Mononuclear cell (primary cell): Measurements from ENCODE around the gene TDRD7. TPM values are rescaled to one million over a fixed set of nuclear protein-coding genes. Genes with fewer than 3 reads are reported as not detected.

Experiments
- H3K27me3 ChIP-seq: 2 replicates; pipeline ENCODE4 v1.6.0; 2011; ENCODE audit warnings: low read length, control low read depth; ENCODE audit not compliant: insufficient read depth
- H3K4me1 ChIP-seq: 2 replicates; pipeline ENCODE4 v1.5.1; 2011; ENCODE audit warnings: mild to moderate bottlenecking, low read length, control low read depth; ENCODE audit not compliant: insufficient read depth
- H3K4me3 ChIP-seq: 2 replicates; pipeline ENCODE4 v1.5.1; 2011; ENCODE audit warnings: mild to moderate bottlenecking, low read length, moderate library complexity
- H3K9me3 ChIP-seq: 2 replicates; pipeline ENCODE4 v1.5.1; 2011; ENCODE audit warnings: low read depth, mild to moderate bottlenecking, control low read depth, low read length
- total RNA-seq: library from RNA; depleted of rRNA; stranded (reverse); fragments of >200 nt; gene quantifications from one replicate; pipeline ENCODE4 v1.2.3, GENCODE V29; 2012

Gene TDRD7
- total RNA-seq, 1 donor = 7.2 TPM

- Histone ChIP-seq H3K4me1 (no peaks in the 10 kb centered on the region), H3K27me3 (peaks cover 6% of the 10 kb centered on the region), H3K4me3 (no peak overlapping the region), H3K9me3 (no peaks in the 10 kb centered on the region)
Observed at GRCh38 chr9:97510797-97511654, 99.1 kb downstream of the TDRD7 start.

- H3K9me3 ChIP-seq = no peaks in the 10 kb centered on the region
Observed at GRCh38 chr9:97511655-97512427, 99.9 kb downstream of the TDRD7 start.

GRCh38 chr9:97512966-97513560 lies 101.2 kb downstream of the TDRD7 start:
- H3K9me3 ChIP-seq = no peaks in the 10 kb centered on the region
- H3K4me1 ChIP-seq = no peaks in the 10 kb centered on the region
- peaks cover 3% of the 10 kb centered on the region for H3K27me3 ChIP-seq
- no peak overlapping the region for H3K4me3 ChIP-seq

More at GRCh38 chr9:97511655-97512427, 99.9 kb downstream of the TDRD7 start:
- H3K4me3 ChIP-seq = no peak overlapping the region
- no peaks in the 10 kb centered on the region for H3K4me1 ChIP-seq
- H3K27me3 ChIP-seq = peaks cover 3% of the 10 kb centered on the region

- Histone ChIP-seq H3K4me3 (no peak overlapping the region), H3K27me3 (peaks cover 5% of the 10 kb centered on the region), H3K4me1 (no peaks in the 10 kb centered on the region), H3K9me3 (no peaks in the 10 kb centered on the region)
Observed at GRCh38 chr9:97514531-97514930, 102.6 kb downstream of the TDRD7 start.

GRCh38 chr9:97515662-97516061 lies 103.8 kb downstream of the TDRD7 start:
- peaks cover 5% of the 10 kb centered on the region for H3K27me3 ChIP-seq
- no peaks in the 10 kb centered on the region for H3K4me1 ChIP-seq
- no peaks in the 10 kb centered on the region for H3K9me3 ChIP-seq
- no peak overlapping the region for H3K4me3 ChIP-seq

- H3K9me3 ChIP-seq = no peaks in the 10 kb centered on the region
- no peaks in the 10 kb centered on the region for H3K4me1 ChIP-seq
- H3K4me3 ChIP-seq = no peak overlapping the region
- peaks cover 5% of the 10 kb centered on the region for H3K27me3 ChIP-seq
Observed at GRCh38 chr9:97516111-97516510, 104.2 kb downstream of the TDRD7 start.

- no peaks in the 10 kb centered on the region for H3K9me3 ChIP-seq
- H3K4me3 ChIP-seq = no peak overlapping the region
- H3K4me1 ChIP-seq = no peaks in the 10 kb centered on the region
- H3K27me3 ChIP-seq = peaks cover 5% of the 10 kb centered on the region
Observed at GRCh38 chr9:97517331-97518089, 105.6 kb downstream of the TDRD7 start.

- Histone ChIP-seq H3K4me3 (no peak overlapping the region), H3K27me3 (peaks cover 5% of the 10 kb centered on the region), H3K9me3 (no peaks in the 10 kb centered on the region), H3K4me1 (no peaks in the 10 kb centered on the region)
Observed at GRCh38 chr9:97518166-97518908, 106.4 kb downstream of the TDRD7 start.

GRCh38 chr9:97518909-97519307 lies 107.0 kb downstream of the TDRD7 start:
- Histone ChIP-seq H3K9me3 (no peaks in the 10 kb centered on the region), H3K27me3 (peaks cover 5% of the 10 kb centered on the region), H3K4me3 (no peak overlapping the region), H3K4me1 (no peaks in the 10 kb centered on the region)

- H3K9me3 ChIP-seq = no peaks in the 10 kb centered on the region
- peaks cover 5% of the 10 kb centered on the region for H3K27me3 ChIP-seq
- H3K4me1 ChIP-seq = no peaks in the 10 kb centered on the region
- no peak overlapping the region for H3K4me3 ChIP-seq
Observed at GRCh38 chr9:97519441-97519970, 107.6 kb downstream of the TDRD7 start.

- H3K4me3 ChIP-seq = no peak overlapping the region
Observed at GRCh38 chr9:97521576-97522333, 109.9 kb downstream of the TDRD7 start.

GRCh38 chr9:97524424-97524823 lies 112.5 kb downstream of the TDRD7 start:
- no peaks in the 10 kb centered on the region for H3K9me3 ChIP-seq
- H3K4me3 ChIP-seq = no peak overlapping the region
- no peaks in the 10 kb centered on the region for H3K27me3 ChIP-seq
- no peaks in the 10 kb centered on the region for H3K4me1 ChIP-seq

More at GRCh38 chr9:97521576-97522333, 109.9 kb downstream of the TDRD7 start:
- Histone ChIP-seq H3K4me1 (no peaks in the 10 kb centered on the region), H3K9me3 (no peaks in the 10 kb centered on the region), H3K27me3 (peaks cover 5% of the 10 kb centered on the region)

- Histone ChIP-seq H3K4me3 (no peak overlapping the region), H3K4me1 (no peaks in the 10 kb centered on the region), H3K9me3 (no peaks in the 10 kb centered on the region), H3K27me3 (no peaks in the 10 kb centered on the region)
Observed at GRCh38 chr9:97525451-97525850, 113.6 kb downstream of the TDRD7 start.
